ENCODE measurements around the gene NCAM2.

DNA sequence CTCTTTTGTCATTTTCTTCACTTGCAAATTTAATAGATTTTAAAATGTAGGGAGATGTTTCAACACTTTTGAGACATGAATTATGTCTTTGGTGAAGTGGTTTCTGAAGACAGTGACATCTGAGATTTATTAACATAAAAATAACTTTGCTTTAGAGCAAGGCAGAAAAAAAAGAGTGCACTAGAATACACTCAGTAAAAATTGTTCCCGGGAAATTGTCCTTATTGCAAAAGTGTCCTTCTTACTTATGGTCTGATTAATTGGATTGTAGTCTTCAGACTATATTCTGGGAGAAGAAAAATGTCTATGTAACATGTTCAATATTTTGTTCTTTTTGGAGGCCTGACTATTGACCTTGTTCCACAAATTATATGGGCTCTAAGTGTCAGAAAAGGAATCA lies 468.5 kb downstream of the NCAM2 start:
- TF ChIP-seq, protein P1, sequence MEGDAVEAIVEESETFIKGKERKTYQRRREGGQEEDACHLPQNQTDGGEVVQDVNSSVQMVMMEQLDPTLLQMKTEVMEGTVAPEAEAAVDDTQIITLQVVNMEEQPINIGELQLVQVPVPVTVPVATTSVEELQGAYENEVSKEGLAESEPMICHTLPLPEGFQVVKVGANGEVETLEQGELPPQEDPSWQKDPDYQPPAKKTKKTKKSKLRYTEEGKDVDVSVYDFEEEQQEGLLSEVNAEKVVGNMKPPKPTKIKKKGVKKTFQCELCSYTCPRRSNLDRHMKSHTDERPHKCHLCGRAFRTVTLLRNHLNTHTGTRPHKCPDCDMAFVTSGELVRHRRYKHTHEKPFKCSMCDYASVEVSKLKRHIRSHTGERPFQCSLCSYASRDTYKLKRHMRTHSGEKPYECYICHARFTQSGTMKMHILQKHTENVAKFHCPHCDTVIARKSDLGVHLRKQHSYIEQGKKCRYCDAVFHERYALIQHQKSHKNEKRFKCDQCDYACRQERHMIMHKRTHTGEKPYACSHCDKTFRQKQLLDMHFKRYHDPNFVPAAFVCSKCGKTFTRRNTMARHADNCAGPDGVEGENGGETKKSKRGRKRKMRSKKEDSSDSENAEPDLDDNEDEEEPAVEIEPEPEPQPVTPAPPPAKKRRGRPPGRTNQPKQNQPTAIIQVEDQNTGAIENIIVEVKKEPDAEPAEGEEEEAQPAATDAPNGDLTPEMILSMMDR (IDR thresholded peaks at IDR 0.05; ENCODE audit: extremely low read depth in 1 of 2, insufficient read depth in 1 of 2, low read depth in 1 of 2, low read length in 2 of 2): no peak
- TF ChIP-seq MYC (IDR thresholded peaks at IDR 0.05; ENCODE audit: low read depth, low read length): no peak
- TF ChIP-seq, protein P2, sequence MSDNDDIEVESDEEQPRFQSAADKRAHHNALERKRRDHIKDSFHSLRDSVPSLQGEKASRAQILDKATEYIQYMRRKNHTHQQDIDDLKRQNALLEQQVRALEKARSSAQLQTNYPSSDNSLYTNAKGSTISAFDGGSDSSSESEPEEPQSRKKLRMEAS (IDR thresholded peaks at IDR 0.05; ENCODE audit: insufficient read depth, insufficient read length): no peak
